ENCODE data around the gene IFT172.

The IFT172 gene

GRCh38 chr2:27453968-27454367 lies 35.6 kb downstream of the IFT172 start:
- Histone ChIP-seq H3K4me1 (ENCODE audit: low read length) (no peaks in the 10 kb centered on the region), H3K9me3 (ENCODE audit: insufficient read depth, low read length) (no peaks in the 10 kb centered on the region), H3K36me3 (replicated peaks; ENCODE audit: low read depth, low read length) (no peaks in the 10 kb centered on the region), H3K4me2 (ENCODE audit: low read length) (no peak overlapping the region), H3K9ac (ENCODE audit: low read length) (no peak overlapping the region), H3K27me3 (ENCODE audit: low read depth, low read length) (no peaks in the 10 kb centered on the region), H3K4me3 (ENCODE audit: low read length) (no peak overlapping the region), H4K20me1 (ENCODE audit: insufficient read depth, low read length) (no peaks in the 10 kb centered on the region), H3K79me2 (ENCODE audit: low read length) (no peaks in the 10 kb centered on the region), H3K27ac (ENCODE audit: low read length) (no peak overlapping the region), H2AFZ (ENCODE audit: low read depth, low read length) (no peak overlapping the region)
- TF ChIP-seq, protein P1, sequence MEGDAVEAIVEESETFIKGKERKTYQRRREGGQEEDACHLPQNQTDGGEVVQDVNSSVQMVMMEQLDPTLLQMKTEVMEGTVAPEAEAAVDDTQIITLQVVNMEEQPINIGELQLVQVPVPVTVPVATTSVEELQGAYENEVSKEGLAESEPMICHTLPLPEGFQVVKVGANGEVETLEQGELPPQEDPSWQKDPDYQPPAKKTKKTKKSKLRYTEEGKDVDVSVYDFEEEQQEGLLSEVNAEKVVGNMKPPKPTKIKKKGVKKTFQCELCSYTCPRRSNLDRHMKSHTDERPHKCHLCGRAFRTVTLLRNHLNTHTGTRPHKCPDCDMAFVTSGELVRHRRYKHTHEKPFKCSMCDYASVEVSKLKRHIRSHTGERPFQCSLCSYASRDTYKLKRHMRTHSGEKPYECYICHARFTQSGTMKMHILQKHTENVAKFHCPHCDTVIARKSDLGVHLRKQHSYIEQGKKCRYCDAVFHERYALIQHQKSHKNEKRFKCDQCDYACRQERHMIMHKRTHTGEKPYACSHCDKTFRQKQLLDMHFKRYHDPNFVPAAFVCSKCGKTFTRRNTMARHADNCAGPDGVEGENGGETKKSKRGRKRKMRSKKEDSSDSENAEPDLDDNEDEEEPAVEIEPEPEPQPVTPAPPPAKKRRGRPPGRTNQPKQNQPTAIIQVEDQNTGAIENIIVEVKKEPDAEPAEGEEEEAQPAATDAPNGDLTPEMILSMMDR (IDR thresholded peaks at IDR 0.05; ENCODE audit: low read depth, low read length) = no peak
- no peak for TF ChIP-seq EZH2phosphoT487 (IDR thresholded peaks at IDR 0.05; ENCODE audit: low read depth)

DNA sequence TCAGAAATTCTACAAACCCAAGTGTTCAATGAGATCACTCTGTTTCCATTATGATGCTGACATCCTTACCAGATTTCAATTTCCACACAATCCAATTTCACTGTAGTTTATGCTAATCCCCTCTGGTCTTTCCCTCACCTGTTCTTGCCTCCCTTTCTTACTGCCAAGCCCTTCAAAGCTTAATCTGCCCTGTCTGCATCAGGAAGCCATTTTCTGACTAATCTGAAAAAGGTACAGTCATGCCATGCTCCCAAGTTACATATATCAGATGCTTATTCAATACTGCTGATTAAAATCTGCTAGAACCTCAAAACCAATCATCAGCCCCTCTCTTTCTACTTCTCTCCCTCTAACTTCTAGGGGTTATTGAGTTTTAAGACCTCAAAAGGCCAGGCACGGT lies 38.4 kb downstream of the IFT172 start:
- Histone ChIP-seq H3K79me2 (ENCODE audit: low read length) (no peaks in the 10 kb centered on the region), H4K20me1 (ENCODE audit: insufficient read depth, low read length) (no peaks in the 10 kb centered on the region), H3K4me2 (ENCODE audit: low read length) (no peak overlapping the region), H3K27ac (ENCODE audit: low read length) (no peak overlapping the region), H3K9me3 (ENCODE audit: insufficient read depth, low read length) (no peaks in the 10 kb centered on the region), H3K4me1 (ENCODE audit: low read length) (no peaks in the 10 kb centered on the region), H3K4me3 (ENCODE audit: low read length) (no peak overlapping the region), H2AFZ (ENCODE audit: low read depth, low read length) (no peak overlapping the region), H3K27me3 (ENCODE audit: low read depth, low read length) (no peaks in the 10 kb centered on the region), H3K9ac (ENCODE audit: low read length) (no peak overlapping the region), H3K36me3 (replicated peaks; ENCODE audit: low read depth, low read length) (no peaks in the 10 kb centered on the region)
- TF ChIP-seq, protein P1 (IDR thresholded peaks at IDR 0.05; ENCODE audit: low read depth, low read length) = no peak
- TF ChIP-seq EZH2phosphoT487 (IDR thresholded peaks at IDR 0.05; ENCODE audit: low read depth) = no peak

DNA sequence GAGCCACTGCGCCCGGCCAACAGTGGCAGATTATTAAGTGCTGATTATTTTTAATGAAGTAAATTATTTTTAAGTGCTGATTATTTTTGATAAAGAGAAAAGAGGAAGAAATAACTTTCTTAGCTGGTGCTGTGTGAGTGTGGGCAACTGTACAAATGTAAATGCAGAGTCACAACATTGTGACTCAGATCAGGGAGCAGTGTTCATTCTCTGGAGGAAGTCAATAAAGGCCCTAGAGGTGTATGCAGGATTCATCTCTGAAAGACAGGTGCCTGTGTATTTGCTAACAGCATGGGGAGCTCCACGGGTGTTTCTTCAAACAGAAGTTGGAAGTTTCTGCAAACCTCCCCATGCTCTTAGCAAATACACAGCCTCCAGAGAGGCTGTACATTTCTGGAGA lies 41.2 kb downstream of the IFT172 start:
- H3K4me1 ChIP-seq (ENCODE audit: low read length) = no peaks in the 10 kb centered on the region
- H3K4me2 ChIP-seq (ENCODE audit: low read length) = no peak overlapping the region
- TF ChIP-seq, protein P1 (IDR thresholded peaks at IDR 0.05; ENCODE audit: low read depth, low read length) = no peak
- TF ChIP-seq EZH2phosphoT487 (IDR thresholded peaks at IDR 0.05; ENCODE audit: low read depth) = no peak
- H2AFZ ChIP-seq (ENCODE audit: low read depth, low read length) = no peak overlapping the region
- no peaks in the 10 kb centered on the region for H3K9me3 ChIP-seq (ENCODE audit: insufficient read depth, low read length)
- H3K79me2 ChIP-seq (ENCODE audit: low read length) = no peaks in the 10 kb centered on the region
- H3K27ac ChIP-seq (ENCODE audit: low read length) = no peak overlapping the region
- H3K9ac ChIP-seq (ENCODE audit: low read length) = no peak overlapping the region
- H3K27me3 ChIP-seq (ENCODE audit: low read depth, low read length) = no peaks in the 10 kb centered on the region
- H4K20me1 ChIP-seq (ENCODE audit: insufficient read depth, low read length) = no peaks in the 10 kb centered on the region
- no peak overlapping the region for H3K4me3 ChIP-seq (ENCODE audit: low read length)
- H3K36me3 ChIP-seq (replicated peaks; ENCODE audit: low read depth, low read length) = no peaks in the 10 kb centered on the region

- Histone ChIP-seq H3K36me3 (replicated peaks; ENCODE audit: low read depth, low read length) (peaks cover 6% of the 10 kb centered on the region), H3K4me3 (ENCODE audit: low read length) (no peak overlapping the region), H3K9ac (ENCODE audit: low read length) (no peak overlapping the region), H3K79me2 (ENCODE audit: low read length) (no peaks in the 10 kb centered on the region), H3K4me1 (ENCODE audit: low read length) (no peaks in the 10 kb centered on the region), H4K20me1 (ENCODE audit: insufficient read depth, low read length) (no peaks in the 10 kb centered on the region), H3K27ac (ENCODE audit: low read length) (no peak overlapping the region), H3K4me2 (ENCODE audit: low read length) (no peak overlapping the region), H2AFZ (ENCODE audit: low read depth, low read length) (no peak overlapping the region), H3K27me3 (ENCODE audit: low read depth, low read length) (no peaks in the 10 kb centered on the region), H3K9me3 (ENCODE audit: insufficient read depth, low read length) (no peaks in the 10 kb centered on the region)
- TF ChIP-seq, protein P1 (IDR thresholded peaks at IDR 0.05; ENCODE audit: low read depth, low read length) = no peak
- no peak for TF ChIP-seq EZH2phosphoT487 (IDR thresholded peaks at IDR 0.05; ENCODE audit: low read depth)
Observed at GRCh38 chr2:27446057-27446456, 43.5 kb downstream of the IFT172 start.

All from OCI-LY3 (cell line).